HG03432 (cell line): Measurements from ENCODE around the gene GGT7.
"Not testable (repeated sequence)": the region's sequence is repeated elsewhere in the genome, so short reads cannot be mapped to it uniquely, and the experiment has no call there.

Source experiments
- ATAC-seq: cut with Tn5 transposase; IDR thresholded peaks from one replicate; pipeline ENCODE4 v1.9.1; 2021; ENCODE audit warnings: mild to moderate bottlenecking, moderate library complexity; ENCODE audit not compliant: unreplicated experiment

GGT7 gene

GRCh38 chr20:34883087-34883688, 10.5 kb upstream of the GGT7 start:
- ATAC-seq: no peak

- no peak for ATAC-seq
Observed at GRCh38 chr20:34881689-34882088, 9.0 kb upstream of the GGT7 start.

GRCh38 chr20:34880971-34881370, 8.3 kb upstream of the GGT7 start:
- ATAC-seq: not testable (repeated sequence)

- ATAC-seq: no peak
Observed at GRCh38 chr20:34880215-34880850, 7.7 kb upstream of the GGT7 start.

- peak; percentile 66 for ATAC-seq
Observed at GRCh38 chr20:34876406-34877282, 4.0 kb upstream of the GGT7 start, which contains the start of gene ACSS2. TSS of gene ACSS2 (plus strand) at chr20:34876612. CDS start at chr20:34876646, 34 bp downstream.

- peak; percentile 65 for ATAC-seq
Observed at GRCh38 chr20:34875642-34876405, 3.2 kb upstream of the GGT7 start.

- ATAC-seq: no peak
Observed at GRCh38 chr20:34874094-34874654, 1.5 kb upstream of the GGT7 start.

GRCh38 chr20:34873583-34874093, 982 bp upstream of the GGT7 start:
- ATAC-seq: no peak

- ATAC-seq: no peak
Observed at GRCh38 chr20:34871966-34872621, 562 bp downstream of the GGT7 start.

- ATAC-seq: no peak
Observed at GRCh38 chr20:34871320-34871926, 1.2 kb downstream of the GGT7 start.

- ATAC-seq: no peak
Observed at GRCh38 chr20:34864216-34864615, 8.4 kb downstream of the GGT7 start.

- no peak for ATAC-seq
Observed at GRCh38 chr20:34863421-34863965, 9.2 kb downstream of the GGT7 start.

- ATAC-seq: no peak
Observed at GRCh38 chr20:34862724-34863123, 9.9 kb downstream of the GGT7 start.

GRCh38 chr20:34861386-34862084, 11.1 kb downstream of the GGT7 start:
- ATAC-seq: no peak

GRCh38 chr20:34859826-34860545, 12.7 kb downstream of the GGT7 start:
- no peak for ATAC-seq

GRCh38 chr20:34859367-34859766, 13.3 kb downstream of the GGT7 start:
- ATAC-seq: no peak

- no peak for ATAC-seq
Observed at GRCh38 chr20:34852298-34852697, 20.4 kb downstream of the GGT7 start.

- no peak for ATAC-seq
Observed at GRCh38 chr20:34850969-34851368, 21.7 kb downstream of the GGT7 start.
